GM03348 (cell line): ENCODE data around the gene TBX2.

Source experiments
- DNase-seq: peaks from one replicate; pipeline ENCODE4 v3.0.0; 2012; ENCODE audit warnings: low spot score

Gene TBX2

GRCh38 chr17:61453566-61454380 is 54.1 kb downstream of the TBX2 start:
- no peak for DNase-seq

GRCh38 chr17:61454381-61455323 is 55.0 kb downstream of the TBX2 start:
- DNase-seq: no peak

GRCh38 chr17:61455324-61456060 is 55.8 kb downstream of the TBX2 start:
- DNase-seq: no peak

DNA sequence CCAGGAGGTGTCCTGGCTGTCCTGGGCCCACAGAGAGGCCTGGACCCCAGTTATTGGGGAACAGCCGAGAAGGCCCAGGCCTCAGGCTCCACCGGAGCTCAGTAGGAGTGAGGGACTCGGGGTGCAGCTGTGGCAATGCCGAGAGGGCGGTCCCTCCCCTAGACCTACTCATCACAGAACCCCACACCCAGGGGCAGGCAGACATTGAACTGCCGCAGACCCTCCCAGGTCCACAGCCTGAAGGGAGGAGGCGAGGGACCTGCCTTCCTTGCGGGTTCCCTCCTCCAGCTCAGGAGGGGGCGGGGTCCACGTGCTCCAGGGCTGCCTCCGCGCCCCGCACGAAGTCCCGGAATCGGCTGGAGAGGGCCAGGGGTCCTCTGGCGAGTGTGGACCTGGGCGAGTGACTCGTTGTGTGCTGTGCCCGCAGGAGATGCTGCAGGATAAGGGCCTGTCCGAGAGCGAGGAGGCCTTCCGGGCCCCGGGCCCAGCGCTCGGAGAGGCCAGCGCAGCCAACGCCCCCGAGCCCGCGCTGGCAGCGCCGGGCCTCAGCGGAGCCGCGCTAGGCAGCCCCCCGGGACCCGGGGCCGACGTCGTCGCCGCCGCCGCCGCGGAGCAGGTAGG is 56.5 kb downstream of the TBX2 start:
- no peak for DNase-seq

- DNase-seq: no peak
These were observed 57.1 kb downstream of the TBX2 start for GRCh38 chr17:61456688-61457225.

GRCh38 chr17:61457226-61457983 is 57.8 kb downstream of the TBX2 start:
- DNase-seq: no peak

GRCh38 chr17:61458000-61458399 is 58.4 kb downstream of the TBX2 start:
- DNase-seq: no peak

GRCh38 chr17:61458421-61459141 is 58.9 kb downstream of the TBX2 start:
- no peak for DNase-seq
